Measurements from ENCODE around the gene PRKCA.

GRCh38 chr17:66483906-66484305 is 181.5 kb downstream of the PRKCA start:
- no peak for TF ChIP-seq EP300 (IDR thresholded peaks at IDR 0.05; ENCODE audit: borderline replicate concordance)
- no peak for TF ChIP-seq TAF1 (IDR thresholded peaks at IDR 0.05; ENCODE audit: low read depth)
- TF ChIP-seq CREB1 (IDR thresholded peaks at IDR 0.05; ENCODE audit: low read depth): no peak
- TF ChIP-seq CEBPB (IDR thresholded peaks at IDR 0.05): no peak
- TF ChIP-seq MAX (IDR thresholded peaks at IDR 0.05): no peak
- TF ChIP-seq EGR1 (IDR thresholded peaks at IDR 0.05): no peak
- no peak for TF ChIP-seq TEAD4 (IDR thresholded peaks at IDR 0.05)
- TF ChIP-seq REST (IDR thresholded peaks at IDR 0.05; ENCODE audit: low read depth): no peak
- no peak for TF ChIP-seq USF1 (IDR thresholded peaks at IDR 0.05)
- no peak for TF ChIP-seq YY1 (IDR thresholded peaks at IDR 0.05; ENCODE audit: low read depth)
- no peak for TF ChIP-seq FOXM1 (IDR thresholded peaks at IDR 0.05; ENCODE audit: borderline replicate concordance, low read depth)
- no peak for TF ChIP-seq NFIC (IDR thresholded peaks at IDR 0.05)
